GM19035 (cell line): Measurements from ENCODE around the gene ADNP2.

Experiments
- ATAC-seq: cut with Tn5 transposase; IDR thresholded peaks from one replicate; pipeline ENCODE4 v1.9.1; 2021; ENCODE audit not compliant: unreplicated experiment

The ADNP2 gene

DNA sequence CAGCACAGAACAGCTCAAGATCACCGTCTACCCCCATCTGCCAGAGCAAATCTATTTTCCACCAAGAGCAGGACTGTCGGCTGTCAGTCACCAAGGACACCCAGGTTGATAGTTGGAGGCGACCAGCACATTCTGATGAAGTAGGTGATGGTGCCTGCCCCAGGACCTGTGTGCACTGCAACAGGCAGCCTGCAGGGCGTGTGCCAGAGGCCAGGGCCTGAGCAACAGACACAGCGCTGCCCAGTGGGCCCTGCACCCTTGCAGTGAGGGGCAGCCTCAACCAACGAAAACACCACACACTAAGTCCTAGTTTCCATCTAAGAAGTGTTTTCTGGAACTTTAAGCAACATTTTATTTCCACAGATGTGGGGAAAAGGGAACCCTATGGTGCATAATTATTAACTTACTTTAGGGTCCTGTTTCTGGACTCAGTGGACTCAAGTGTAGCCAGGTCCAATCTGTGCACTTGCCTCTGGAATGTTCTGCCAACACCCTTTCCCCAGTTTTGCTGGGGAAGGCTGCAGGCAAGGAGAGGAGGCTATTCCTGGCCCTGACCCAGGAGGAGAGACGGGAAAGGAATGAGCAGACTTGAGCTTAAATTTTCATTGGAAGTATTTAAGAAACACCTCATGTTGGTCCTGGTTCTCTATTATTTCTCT, 61.5 kb downstream of the ADNP2 start:
- no peak for ATAC-seq

GRCh38 chr18:80171054-80171872, 62.2 kb downstream of the ADNP2 start:
- no peak for ATAC-seq

GRCh38 chr18:80172056-80172455, 63.0 kb downstream of the ADNP2 start:
- ATAC-seq, result no peak

- no peak for ATAC-seq
These were observed 64.0 kb downstream of the ADNP2 start for GRCh38 chr18:80173060-80173459.

GRCh38 chr18:80175451-80176204, 66.6 kb downstream of the ADNP2 start:
- no peak for ATAC-seq

DNA sequence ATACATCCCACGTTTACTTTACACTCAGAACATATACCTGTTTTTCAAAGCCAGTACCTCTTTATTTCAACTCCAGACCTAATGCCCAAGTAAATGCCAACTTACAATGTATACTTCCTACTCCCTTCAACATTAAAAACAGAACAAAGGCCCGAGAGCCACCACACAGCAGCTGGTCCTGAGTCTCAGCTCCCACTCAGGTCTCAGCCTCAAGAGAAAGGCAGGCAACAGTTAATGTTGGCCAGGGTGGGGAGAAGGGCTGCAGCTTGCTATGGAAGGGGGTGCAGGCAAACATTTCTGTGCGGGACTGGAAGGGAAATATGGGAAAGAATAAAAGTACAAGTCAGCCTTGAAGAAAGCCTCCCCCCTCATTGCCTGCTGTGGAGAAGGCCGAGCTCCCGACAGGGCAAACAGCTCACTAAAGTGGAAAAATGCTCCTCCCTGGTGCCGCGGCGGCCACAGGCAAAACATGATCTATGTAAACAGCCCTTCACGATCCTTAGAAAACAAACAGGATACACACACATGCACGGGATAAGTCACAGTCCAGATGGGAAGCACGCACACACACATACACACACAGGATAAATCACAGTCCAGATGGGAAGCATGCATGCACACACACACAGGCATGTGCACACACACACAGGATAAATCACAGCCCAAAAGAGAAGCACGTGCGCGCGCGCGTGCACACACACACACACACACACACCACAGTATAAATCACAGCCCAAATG, 67.4 kb downstream of the ADNP2 start:
- ATAC-seq, result no peak

GRCh38 chr18:80177128-80177527, 68.1 kb downstream of the ADNP2 start:
- no peak for ATAC-seq

DNA sequence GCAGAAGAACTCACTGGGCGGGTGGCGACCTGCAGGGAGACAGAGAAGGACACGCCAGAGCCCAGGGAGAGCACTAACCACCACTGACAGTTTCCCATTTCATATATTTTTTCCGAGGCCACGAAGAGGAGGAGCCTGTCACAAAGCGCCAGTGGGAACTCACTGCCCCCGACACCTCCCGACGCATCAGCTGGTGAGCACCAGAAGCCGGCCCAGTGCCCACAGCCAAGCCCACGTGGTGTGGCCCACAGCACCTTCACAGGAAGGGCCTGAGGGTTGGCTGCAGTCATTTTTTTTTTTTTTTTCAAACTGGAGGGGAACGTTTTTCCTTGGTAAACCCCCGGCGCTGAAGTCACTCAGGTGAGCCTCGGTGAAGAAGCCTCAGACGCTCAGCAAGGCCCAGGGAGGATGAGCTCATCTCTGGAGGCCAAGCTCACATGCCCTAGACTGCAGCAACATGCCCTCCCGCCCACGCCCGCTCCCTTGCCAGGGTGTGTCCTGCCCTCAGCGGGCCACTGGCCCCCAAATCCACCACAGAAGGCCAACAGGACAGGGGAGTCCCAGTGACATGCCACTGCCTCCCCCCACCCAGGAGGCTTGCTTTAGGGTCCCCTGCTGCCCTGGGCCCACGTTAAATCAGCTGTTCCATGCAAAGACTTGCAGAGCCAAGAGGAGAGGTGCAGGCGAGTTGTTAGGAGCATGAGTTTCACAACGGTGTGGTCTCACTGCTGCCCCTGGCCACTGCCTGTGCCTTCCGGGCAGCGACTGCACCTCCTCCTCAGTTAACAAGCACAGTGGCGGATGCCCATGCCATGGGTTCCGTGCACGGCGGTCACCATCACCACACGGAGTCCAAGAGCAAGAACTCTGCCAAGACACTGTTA, 70.1 kb downstream of the ADNP2 start:
- no peak for ATAC-seq

DNA sequence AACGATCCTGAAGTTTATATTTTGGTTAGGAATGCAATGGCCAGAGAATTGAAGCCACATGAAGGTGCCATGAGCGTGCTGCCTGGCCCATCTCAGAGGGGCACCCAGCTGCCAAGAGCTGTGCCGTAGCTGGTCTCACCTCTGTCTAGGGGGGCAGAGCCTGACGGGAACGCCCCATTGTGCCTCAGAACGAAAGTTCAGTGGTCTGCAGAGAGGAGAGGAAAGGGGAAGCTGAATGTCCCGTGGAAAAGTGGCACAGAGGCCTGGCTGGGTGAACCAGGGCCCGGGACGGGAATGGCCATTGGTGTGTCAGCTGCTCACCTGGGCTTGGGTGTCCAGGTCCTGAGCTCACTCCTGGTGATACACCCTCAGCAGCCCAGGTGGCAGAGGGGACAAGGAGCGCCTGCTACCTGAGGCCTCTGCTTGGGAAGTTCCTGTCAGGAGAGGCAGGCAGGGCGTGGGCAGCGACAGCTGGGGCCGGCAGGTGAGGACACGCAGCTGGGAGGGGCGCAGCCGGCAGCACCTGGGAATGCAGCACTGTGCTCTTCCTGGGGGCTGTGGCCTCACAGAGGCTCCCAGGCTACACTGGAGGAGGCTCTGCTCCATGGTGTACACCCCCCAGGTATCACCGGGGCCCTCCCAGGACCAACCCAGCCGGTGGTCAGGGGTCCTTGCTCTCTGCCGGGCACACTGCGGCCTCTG, 70.9 kb downstream of the ADNP2 start:
- no peak for ATAC-seq

- no peak for ATAC-seq
These were observed 71.9 kb downstream of the ADNP2 start for GRCh38 chr18:80180778-80181564.

DNA sequence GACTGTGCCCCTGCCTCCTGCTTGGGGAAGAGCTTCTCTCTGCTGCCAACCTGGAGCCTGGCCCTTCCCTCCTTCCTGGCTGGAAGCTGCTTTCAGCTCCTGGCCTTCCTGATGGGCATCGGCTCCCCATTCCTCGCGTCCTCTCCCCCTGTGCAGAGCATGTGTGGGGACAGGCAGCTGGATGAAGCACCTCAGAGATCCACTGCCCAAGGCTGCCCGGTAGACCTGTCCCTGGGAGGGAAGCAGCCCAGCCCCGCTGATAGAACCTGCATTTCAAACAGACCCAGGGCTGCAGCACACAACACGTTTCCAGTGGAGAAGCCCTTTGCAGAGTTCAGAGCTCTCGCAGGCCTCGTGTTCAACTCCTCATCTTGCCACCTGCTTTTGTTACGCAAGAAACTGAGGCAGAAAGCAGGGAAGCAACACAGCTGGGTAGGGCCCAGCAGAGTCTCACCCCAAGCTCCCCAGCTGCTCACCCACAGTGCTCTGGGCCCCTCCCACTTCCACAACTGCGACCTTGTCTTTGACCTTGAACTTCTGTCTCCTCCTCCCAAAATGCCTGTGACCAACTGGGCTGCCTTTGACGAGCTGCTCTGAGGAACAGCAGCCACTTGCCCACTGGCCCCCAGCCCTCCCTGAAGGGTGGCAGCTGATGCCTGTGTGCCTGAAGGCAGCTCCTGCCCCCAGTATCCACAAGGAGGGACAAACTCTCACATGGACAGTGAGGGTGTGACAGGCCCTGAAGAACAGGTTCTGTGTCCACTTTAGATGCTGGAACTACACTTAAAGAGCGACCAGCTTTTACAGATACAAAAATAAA, 72.8 kb downstream of the ADNP2 start:
- ATAC-seq, result no peak

DNA sequence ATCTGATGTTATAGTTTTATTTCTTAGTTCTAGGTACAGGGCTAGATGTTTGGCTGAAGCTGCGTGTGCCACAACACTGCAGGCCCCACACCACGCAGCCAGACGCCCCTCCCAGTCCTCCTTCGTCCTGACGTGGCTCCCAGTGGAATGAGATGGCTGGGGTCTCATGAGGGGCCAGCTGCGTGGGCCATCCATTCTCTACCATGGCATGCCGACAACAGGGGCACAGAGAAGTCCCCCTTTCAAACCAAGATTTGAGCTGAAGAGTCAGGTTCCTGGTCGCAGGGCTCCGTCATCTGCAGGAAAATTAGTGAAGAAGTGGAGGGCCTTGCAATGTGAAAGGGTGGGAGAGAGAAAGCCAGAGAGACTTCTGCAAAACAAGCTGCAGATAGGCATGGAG, 73.8 kb downstream of the ADNP2 start:
- no peak for ATAC-seq

- no peak for ATAC-seq
These were observed 74.4 kb downstream of the ADNP2 start for GRCh38 chr18:80183273-80184050.

DNA sequence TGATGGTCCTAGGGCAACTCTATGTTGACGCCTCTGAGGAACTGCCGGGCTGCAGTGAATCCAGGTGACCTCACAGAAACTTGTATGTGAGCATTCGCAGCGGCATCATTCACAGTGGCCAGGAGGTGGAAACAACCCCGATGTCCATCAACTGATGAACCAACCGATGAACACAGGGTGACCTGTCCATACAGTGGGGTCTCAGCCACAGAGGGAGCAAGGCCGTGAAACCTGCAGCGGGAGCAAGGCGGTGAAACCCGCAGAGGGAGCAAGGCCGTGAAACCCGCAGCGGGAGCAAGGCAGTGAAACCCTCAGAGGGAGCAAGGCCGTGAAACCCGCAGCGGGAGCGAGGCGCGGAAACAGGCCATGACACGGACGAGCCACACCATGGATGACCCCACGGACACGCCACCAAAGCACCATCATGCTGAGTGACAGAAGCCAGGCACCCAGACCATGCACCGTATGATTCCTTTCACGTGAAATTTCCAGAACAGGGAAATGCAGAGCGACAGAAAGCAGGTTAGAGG, 75.2 kb downstream of the ADNP2 start:
- no peak for ATAC-seq

- ATAC-seq, result no peak
These were observed 76.5 kb downstream of the ADNP2 start for GRCh38 chr18:80185545-80185944.

- ATAC-seq, result no peak
These were observed 79.0 kb downstream of the ADNP2 start for GRCh38 chr18:80187956-80188642.
